Femur (tissue), 1 donor: ENCODE data around the gene KRT81.
"Not testable (repeated sequence)": the region's sequence is repeated elsewhere in the genome, so short reads cannot be mapped to it uniquely, and the experiment has no call there.

Experiments
- DNase-seq: peaks from one replicate; pipeline ENCODE4 v3.0.0-alpha.2; 2017

The KRT81 gene

GRCh38 chr12:52317468-52318052, 26.2 kb upstream of the KRT81 start:
- DNase-seq: no peak

- no peak for DNase-seq
These were observed 25.4 kb upstream of the KRT81 start for GRCh38 chr12:52316701-52317100.

GRCh38 chr12:52316290-52316689, 25.0 kb upstream of the KRT81 start:
- no peak for DNase-seq

- DNase-seq: not testable (repeated sequence)
These were observed 24.4 kb upstream of the KRT81 start for GRCh38 chr12:52315721-52316120.

GRCh38 chr12:52314511-52314910, 23.2 kb upstream of the KRT81 start:
- no peak for DNase-seq

GRCh38 chr12:52313926-52314325, 22.6 kb upstream of the KRT81 start:
- no peak for DNase-seq

GRCh38 chr12:52313461-52313860, 22.1 kb upstream of the KRT81 start:
- no peak for DNase-seq

GRCh38 chr12:52312086-52312485, 20.8 kb upstream of the KRT81 start:
- no peak for DNase-seq

- no peak for DNase-seq
These were observed 19.9 kb upstream of the KRT81 start for GRCh38 chr12:52311285-52311648.

- no peak for DNase-seq
These were observed 19.4 kb upstream of the KRT81 start for GRCh38 chr12:52310622-52311284.

- no peak for DNase-seq
These were observed 17.6 kb upstream of the KRT81 start for GRCh38 chr12:52308806-52309425.

- DNase-seq: peak; percentile 78
These were observed 16.8 kb upstream of the KRT81 start for GRCh38 chr12:52307836-52308805.

- no peak for DNase-seq
These were observed 15.4 kb upstream of the KRT81 start for GRCh38 chr12:52306731-52307130.

- no peak for DNase-seq
These were observed 14.8 kb upstream of the KRT81 start for GRCh38 chr12:52305921-52306705.

GRCh38 chr12:52304941-52305411, 13.6 kb upstream of the KRT81 start:
- not testable (repeated sequence) for DNase-seq

GRCh38 chr12:52302242-52302914, 11.0 kb upstream of the KRT81 start:
- DNase-seq: not testable (repeated sequence)

- DNase-seq: not testable (repeated sequence)
These were observed 10.4 kb upstream of the KRT81 start for GRCh38 chr12:52301721-52302120.

GRCh38 chr12:52300796-52301691, 9.7 kb upstream of the KRT81 start:
- DNase-seq: no peak

GRCh38 chr12:52298677-52299190, 7.4 kb upstream of the KRT81 start:
- no peak for DNase-seq

- peak; percentile 5 for DNase-seq
These were observed 5.4 kb upstream of the KRT81 start for GRCh38 chr12:52296572-52297215.
